ENCODE results near the gene JAGN1.

GRCh38 chr3:9886328-9886727, 4.1 kb upstream of the JAGN1 start:
- TF ChIP-seq CTCF (IDR thresholded peaks at IDR 0.05) = no peak
- TF ChIP-seq POLR2A (IDR thresholded peaks at IDR 0.05) = no peak
- TF ChIP-seq EP300 (IDR thresholded peaks at IDR 0.05) = no peak
- no peak for TF ChIP-seq POLR2AphosphoS5 (IDR thresholded peaks at IDR 0.05)
